Spinal cord (tissue), 10 donors: ENCODE data around the gene APBB1IP. TPM values are rescaled to one million over a fixed set of nuclear protein-coding genes. Genes with fewer than 3 reads are reported as not detected.
"Not testable (repeated sequence)": the region's sequence is repeated elsewhere in the genome, so short reads cannot be mapped to it uniquely, and the experiment has no call there.

Experiments used
- DNase-seq, 6 donors: peaks; one replicate each; pipeline versions ENCODE4 v3.0.0 to v3.0.0-alpha.2; 2013 to 2015; ENCODE audit warnings: low spot score in 6 of 6, low read depth in 4 of 6
- H3K27ac ChIP-seq: one replicate; pipeline ENCODE4 v1.5.1; 2013; ENCODE audit warnings: low read depth, low read length, control low read depth
- H3K27me3 ChIP-seq: one replicate; pipeline ENCODE4 v1.6.1; 2013; ENCODE audit warnings: low read length; ENCODE audit not compliant: control insufficient read depth, insufficient read depth
- H3K36me3 ChIP-seq: one replicate; pipeline ENCODE4 v1.6.1; 2013; ENCODE audit warnings: low read length; ENCODE audit not compliant: control insufficient read depth, insufficient read depth
- H3K4me1 ChIP-seq: one replicate; pipeline ENCODE4 v1.6.1; 2013; ENCODE audit warnings: low read length; ENCODE audit not compliant: control insufficient read depth, insufficient read depth
- H3K4me3 ChIP-seq: one replicate; pipeline ENCODE4 v1.5.1; 2013; ENCODE audit warnings: low read depth, low read length, control low read depth
- H3K9me3 ChIP-seq: one replicate; pipeline ENCODE4 v1.6.1; 2013; ENCODE audit warnings: low read length; ENCODE audit not compliant: control insufficient read depth, insufficient read depth
- WGBS: methylation state at CpG from one replicate; pipeline ENCODE4 v1.1.5; 2013; ENCODE audit warnings: missing lambda C conversion rate; ENCODE audit not compliant: insufficient coverage; 5-methylcytosine and 5-hydroxymethylcytosine counted together
- polyA plus RNA-seq, 2 donors: library from polyadenylated mRNA; unstranded; fragments of 120-200 nt; gene quantifications; one replicate each; pipeline ENCODE4 v1.2.1, GENCODE V29; 2013; ENCODE audit not compliant: insufficient read length in 2 of 2
- total RNA-seq, 2 donors: library from RNA; depleted of rRNA in 1 of 2; stranded (reverse); fragments of 120-200 nt in 1 of 2; fragments of >200 nt in 1 of 2; gene quantifications; one replicate each; pipeline versions ENCODE4 v1.2.3 to v1.2.4, GENCODE V29; 2013 to 2014
- donor health status: healthy.

Gene APBB1IP
- total and polyA plus RNA-seq, 4 donors: 3.7 to 20.4 (median 10.4) TPM

DNA sequence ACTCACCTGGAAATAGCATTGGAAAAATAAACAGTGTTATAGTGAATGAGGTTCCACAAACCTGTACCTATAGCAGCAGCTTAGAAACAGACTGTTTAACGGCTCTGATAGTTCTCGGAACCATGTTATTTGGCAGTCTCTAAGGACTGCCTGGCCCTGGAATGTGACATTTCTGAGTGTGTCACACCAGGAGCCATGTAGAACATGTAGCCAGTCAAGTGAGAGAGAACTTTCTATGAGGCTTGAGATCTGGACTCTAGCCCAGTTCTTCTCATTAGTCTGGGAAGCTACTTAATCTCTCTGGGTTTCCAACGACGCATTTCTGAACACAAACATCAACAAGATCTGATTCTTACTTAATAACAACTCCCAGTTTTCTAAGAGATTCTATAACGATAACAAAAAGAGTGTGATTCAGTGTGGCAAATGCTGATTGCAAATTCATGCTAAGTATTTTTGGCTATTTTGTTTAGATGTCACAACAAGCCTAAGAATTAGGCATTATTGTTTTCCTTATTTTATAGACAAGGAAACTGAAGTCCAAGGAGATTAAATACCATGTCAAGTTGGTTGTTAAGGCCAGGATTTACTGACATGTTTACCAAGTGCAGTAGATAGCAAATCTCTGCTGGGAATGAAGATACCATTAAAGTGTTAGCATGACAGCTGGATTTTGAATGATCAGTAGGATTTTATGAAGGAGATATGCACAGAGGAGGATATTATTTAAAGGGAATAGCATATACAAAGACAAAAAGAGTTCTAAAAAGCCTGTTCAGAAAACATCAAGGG, 47.2 kb downstream of the APBB1IP start:
- H3K27ac ChIP-seq: no peak overlapping the region
- 60% methylated on average over 1 of the region's 5 CpGs for WGBS
- H3K36me3 ChIP-seq: no peaks in the 10 kb centered on the region
- H3K4me1 ChIP-seq: no peaks in the 10 kb centered on the region
- H3K9me3 ChIP-seq: no peaks in the 10 kb centered on the region
- DNase-seq: peak in 5 of 6 donors; percentile 13 to 77 (median 38)
- H3K27me3 ChIP-seq: no peaks in the 10 kb centered on the region
- H3K4me3 ChIP-seq: no peak overlapping the region

DNA sequence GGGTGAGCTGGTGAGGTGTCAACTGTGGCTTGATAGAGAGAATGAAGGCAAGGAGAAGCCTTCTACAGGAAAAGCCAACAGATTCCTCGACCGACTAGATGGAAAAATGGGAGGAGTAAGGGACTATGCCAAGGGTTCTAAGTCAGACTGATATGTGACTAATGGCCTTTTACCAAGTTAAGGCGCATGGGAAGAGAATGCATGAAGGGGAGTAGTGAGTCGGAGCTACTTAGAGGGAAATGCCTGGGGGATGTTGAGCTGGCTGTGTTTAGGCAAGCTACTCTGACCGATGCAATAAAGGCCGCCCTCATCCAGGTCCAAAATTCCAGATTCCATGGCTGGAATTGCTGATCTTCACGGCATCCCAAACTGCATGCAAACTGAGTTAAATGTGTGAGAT, 48.2 kb downstream of the APBB1IP start:
- WGBS: 82% methylated on average over 6 of the region's 7 CpGs
- Histone ChIP-seq H3K27ac (no peak overlapping the region), H3K4me1 (no peaks in the 10 kb centered on the region), H3K27me3 (no peaks in the 10 kb centered on the region), H3K36me3 (no peaks in the 10 kb centered on the region), H3K4me3 (no peak overlapping the region), H3K9me3 (no peaks in the 10 kb centered on the region)
- DNase-seq: no peak

DNA sequence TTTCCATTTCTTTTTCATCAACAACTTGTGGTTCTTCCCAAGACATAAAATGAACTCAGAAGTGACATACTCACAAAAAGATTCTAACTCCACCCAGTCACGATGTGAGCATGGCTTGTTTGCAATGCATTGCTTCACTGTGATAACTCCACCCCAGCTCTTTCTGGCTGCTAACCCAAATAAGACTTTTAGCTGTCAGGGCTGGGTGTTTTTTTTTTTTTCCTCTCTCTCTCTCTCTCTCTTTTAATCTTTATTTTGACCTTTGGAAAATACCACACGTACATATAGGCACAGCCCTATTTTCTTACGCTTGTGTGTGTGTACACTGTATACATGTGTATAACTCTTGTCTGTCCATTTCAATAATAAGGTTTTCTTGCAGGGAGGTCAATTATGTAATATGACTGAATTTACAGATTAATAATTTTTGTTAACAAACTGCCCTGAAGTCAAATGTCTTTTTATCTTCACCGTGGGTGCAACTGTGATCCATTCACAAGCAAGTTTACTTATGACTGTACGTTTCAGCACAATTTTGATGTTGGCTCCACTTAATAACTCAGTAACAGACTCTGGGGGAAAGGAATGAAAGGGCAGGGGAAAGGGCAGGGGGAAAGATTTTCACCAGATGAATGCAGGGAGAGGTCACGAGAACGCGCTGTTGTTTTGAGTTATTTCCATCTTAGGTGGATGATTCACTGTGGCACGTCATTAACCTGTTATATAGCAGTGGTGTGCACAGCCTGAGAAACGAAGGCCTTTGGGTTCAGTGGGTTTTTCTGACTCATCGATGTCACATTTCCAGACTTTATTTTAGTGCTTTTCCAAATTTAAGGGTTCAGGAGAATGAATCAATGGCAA, 49.1 kb downstream of the APBB1IP start:
- no peaks in the 10 kb centered on the region for H3K9me3 ChIP-seq
- H3K27me3 ChIP-seq: no peaks in the 10 kb centered on the region
- no peak overlapping the region for H3K27ac ChIP-seq
- no peak overlapping the region for H3K4me3 ChIP-seq
- DNase-seq: peak in 1 of 6 donors; percentile 21
- no peaks in the 10 kb centered on the region for H3K36me3 ChIP-seq
- 76% methylated on average over 4 of the region's 11 CpGs for WGBS
- no peaks in the 10 kb centered on the region for H3K4me1 ChIP-seq

DNA sequence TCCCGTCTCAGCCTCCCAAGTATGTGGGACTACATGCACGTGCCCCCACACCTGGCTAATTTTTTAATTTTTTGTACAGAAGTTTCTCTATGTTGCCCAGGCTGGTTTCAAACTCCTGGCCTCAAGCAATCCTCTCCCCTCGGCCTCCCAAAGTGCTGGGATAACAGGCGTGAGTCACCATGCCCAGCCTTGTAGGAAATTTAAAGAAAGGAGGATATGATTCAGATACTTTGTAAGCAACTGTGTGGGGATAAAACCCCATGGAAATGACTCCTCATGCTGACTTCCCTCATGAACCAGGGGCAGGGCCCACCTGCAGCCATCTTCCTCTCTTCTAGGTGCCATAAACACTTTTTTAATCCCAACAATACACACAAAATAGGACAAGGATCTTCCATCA, 50.2 kb downstream of the APBB1IP start:
- WGBS: no CpG with 5 or more reads among the region's 4 CpGs
- Histone ChIP-seq H3K4me1 (no peaks in the 10 kb centered on the region), H3K4me3 (no peak overlapping the region), H3K9me3 (no peaks in the 10 kb centered on the region), H3K27ac (no peak overlapping the region), H3K36me3 (no peaks in the 10 kb centered on the region), H3K27me3 (no peaks in the 10 kb centered on the region)
- DNase-seq: no peak

DNA sequence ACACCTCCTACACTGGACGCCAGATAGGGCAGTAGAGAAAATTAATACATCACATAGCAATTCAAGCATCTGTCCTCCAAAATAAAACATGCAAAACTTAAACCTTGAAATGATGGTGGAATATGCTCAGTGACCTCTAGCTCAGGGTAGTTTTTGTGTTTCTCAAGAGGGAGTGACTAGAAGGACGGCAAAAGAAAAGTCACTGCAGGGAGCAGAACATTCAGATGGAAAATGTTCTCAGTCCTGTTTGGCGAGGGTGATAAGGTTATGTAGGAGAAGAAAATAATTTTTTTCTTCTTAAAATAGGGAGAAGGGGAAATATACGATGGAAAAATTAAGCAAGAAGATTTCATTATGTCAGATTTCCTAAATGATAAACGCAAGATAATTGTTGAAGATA, 50.9 kb downstream of the APBB1IP start:
- no peak overlapping the region for H3K4me3 ChIP-seq
- no peak overlapping the region for H3K27ac ChIP-seq
- WGBS: 78% methylated on average over 4 of the region's 5 CpGs
- no peaks in the 10 kb centered on the region for H3K36me3 ChIP-seq
- no peaks in the 10 kb centered on the region for H3K9me3 ChIP-seq
- DNase-seq: no peak
- no peaks in the 10 kb centered on the region for H3K4me1 ChIP-seq
- H3K27me3 ChIP-seq: no peaks in the 10 kb centered on the region

DNA sequence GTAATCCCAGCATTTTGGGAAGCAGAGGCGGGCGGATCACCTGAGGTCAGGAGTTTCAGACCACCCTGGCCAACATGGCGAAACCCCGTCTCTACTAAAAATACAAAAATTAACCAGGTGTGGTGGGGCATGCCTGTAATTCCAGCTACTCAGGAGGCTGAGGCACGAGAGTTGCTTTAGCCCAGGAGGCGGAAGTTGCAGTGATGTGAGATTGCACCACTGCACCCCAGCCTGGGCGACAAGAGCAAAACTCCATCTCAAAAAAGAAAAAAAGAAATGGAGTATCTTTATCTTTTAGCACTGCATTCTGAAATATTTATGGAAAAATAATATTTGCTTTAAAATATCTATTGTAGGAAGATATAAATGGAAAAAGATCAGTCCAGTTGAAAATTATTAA, 52.2 kb downstream of the APBB1IP start:
- WGBS: 80% methylated on average over 1 of the region's 7 CpGs
- H3K27me3 ChIP-seq, H3K4me3 ChIP-seq, H3K27ac ChIP-seq, DNase-seq, H3K9me3 ChIP-seq, H3K4me1 ChIP-seq, H3K36me3 ChIP-seq: not testable (repeated sequence)

DNA sequence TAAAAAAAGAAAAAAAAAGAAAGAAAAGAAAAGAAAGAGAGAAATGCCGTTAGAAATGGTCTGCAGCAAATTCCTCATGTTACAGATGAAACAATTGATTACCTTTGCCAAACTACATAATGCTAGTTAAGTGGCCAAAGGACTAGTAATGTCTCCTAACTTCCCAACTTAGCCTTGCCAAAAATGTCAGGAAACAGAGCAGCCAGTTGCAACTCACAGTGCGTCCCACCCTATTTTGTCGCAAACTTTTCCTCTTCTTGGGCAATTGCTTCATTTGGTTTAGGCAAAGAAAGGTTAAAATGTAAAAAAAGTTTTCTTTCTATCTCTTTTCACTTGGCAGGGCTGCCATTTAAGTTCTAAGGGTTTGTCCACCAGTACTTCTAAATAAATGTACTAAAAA, 53.1 kb downstream of the APBB1IP start:
- 100% methylated on average over 1 of the region's 3 CpGs for WGBS
- no peaks in the 10 kb centered on the region for H3K36me3 ChIP-seq
- no peak overlapping the region for H3K27ac ChIP-seq
- no peaks in the 10 kb centered on the region for H3K27me3 ChIP-seq
- DNase-seq: no peak
- no peak overlapping the region for H3K4me3 ChIP-seq
- no peaks in the 10 kb centered on the region for H3K4me1 ChIP-seq
- H3K9me3 ChIP-seq: no peaks in the 10 kb centered on the region

DNA sequence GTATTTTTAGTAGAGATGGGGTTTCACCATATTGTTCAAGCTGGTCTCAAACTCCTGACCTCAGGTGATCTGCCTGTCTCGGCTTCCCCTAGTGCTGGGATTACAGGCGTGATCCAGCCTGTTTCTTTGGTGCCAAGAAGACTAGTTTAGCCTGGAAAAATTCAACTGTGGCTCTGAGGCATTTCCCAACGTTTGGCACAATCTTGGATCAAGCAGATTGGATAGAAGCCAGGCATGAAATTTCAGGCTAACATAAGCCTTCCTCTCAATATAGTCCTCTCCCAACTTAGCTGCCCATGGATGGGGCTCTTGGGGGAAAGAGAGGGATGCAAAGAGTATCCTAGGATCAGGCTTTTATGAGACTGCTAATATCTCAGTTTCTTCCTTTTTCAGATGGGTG, 53.8 kb downstream of the APBB1IP start:
- Histone ChIP-seq H3K27me3 (no peaks in the 10 kb centered on the region), H3K27ac (no peak overlapping the region), H3K36me3 (no peaks in the 10 kb centered on the region), H3K4me3 (no peak overlapping the region), H3K4me1 (no peaks in the 10 kb centered on the region), H3K9me3 (no peaks in the 10 kb centered on the region)
- peak in 1 of 6 donors; percentile 26 for DNase-seq
- WGBS: 93% methylated on average over 2 of the region's 3 CpGs

DNA sequence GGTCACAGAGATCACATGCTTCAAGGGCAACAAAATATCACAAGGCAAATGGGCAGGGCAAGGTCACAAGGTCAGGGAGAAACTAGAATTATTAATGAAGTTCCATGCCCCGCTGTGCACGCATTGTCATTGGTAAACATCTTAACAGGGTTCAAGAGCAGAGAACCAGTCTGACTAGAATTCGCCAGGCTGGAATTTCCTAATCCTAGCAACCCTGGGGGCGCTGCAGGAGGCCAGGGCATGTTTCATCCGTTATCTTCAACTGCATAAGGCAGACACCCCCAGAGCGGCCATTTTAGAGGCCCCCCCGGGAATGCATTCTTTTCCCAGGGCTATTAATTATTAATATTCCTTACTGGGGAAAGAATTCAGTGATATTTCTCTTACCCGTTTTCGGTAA, 54.6 kb downstream of the APBB1IP start:
- H3K36me3 ChIP-seq, H3K4me3 ChIP-seq, H3K27ac ChIP-seq, DNase-seq, H3K9me3 ChIP-seq, H3K4me1 ChIP-seq, H3K27me3 ChIP-seq: not testable (repeated sequence)
- WGBS: 87% methylated on average over 3 of the region's 9 CpGs

DNA sequence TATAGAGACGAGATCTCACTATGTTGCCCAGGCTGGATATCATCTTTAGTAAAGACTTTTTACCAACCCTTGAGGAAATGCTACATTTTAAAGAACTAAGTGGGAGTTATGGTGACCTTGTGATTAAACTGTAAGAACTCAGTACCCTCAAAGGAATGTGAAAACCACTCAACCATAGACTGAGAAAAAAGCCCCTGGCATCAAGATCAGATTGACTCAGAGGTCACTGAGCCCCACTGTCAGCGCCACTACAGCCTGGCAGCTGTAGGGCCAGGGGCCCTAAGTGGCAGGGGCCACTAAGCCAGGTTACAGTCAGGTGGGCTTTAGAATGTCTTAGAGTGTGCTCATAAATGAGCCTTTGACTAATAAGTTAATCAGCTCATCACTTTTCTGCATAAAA, 55.9 kb downstream of the APBB1IP start:
- Histone ChIP-seq H3K27ac (no peak overlapping the region), H3K4me3 (no peak overlapping the region), H3K36me3 (no peaks in the 10 kb centered on the region), H3K4me1 (no peaks in the 10 kb centered on the region), H3K9me3 (no peaks in the 10 kb centered on the region), H3K27me3 (no peaks in the 10 kb centered on the region)
- no peak for DNase-seq
- 100% methylated on average over 1 of the region's 2 CpGs for WGBS
